Lower leg skin (tissue), 4 donors: ENCODE data around the gene UMODL1. TPM values are rescaled to one million over a fixed set of nuclear protein-coding genes. Genes with fewer than 3 reads are reported as not detected.

ENCODE experiments used
- DNase-seq, 2 donors: peaks; one replicate each; pipeline ENCODE4 v3.0.0-alpha.2; 2019; ENCODE audit warnings: low spot score in 2 of 2
- H3K4me3 ChIP-seq: fragments of 200-600 bp; sonication (generic); 2 replicates; pipeline ENCODE4 v1.5.1; 2017; ENCODE audit warnings: mild to moderate bottlenecking, low read depth; ENCODE audit not compliant: poor library complexity, severe bottlenecking
- CTCF ChIP-seq, 3 donors: fragments of 450-650 bp; IDR thresholded peaks; one replicate each; pipeline ENCODE4 v1.5.1; 2016; ENCODE audit warnings: antibody characterized with exemption in 3 of 3, mild to moderate bottlenecking in 3 of 3, moderate library complexity in 2 of 3
- POLR2A ChIP-seq, 2 donors: fragments of 450-650 bp; IDR thresholded peaks; one replicate each; pipeline ENCODE4 v1.6.1; 2016 to 2017; ENCODE audit warnings: antibody characterized with exemption in 2 of 2, mild to moderate bottlenecking in 1 of 2, moderate library complexity in 1 of 2
- WGBS, 2 donors: methylation state at CpG; one replicate each; pipeline ENCODE4 v1.1.5; 2018; 5-methylcytosine and 5-hydroxymethylcytosine counted together
- intact Hi-C: fragments of 100-400 bp; cut with DNase I; formaldehyde crosslinking; loops from one replicate; pipeline ENCODE4 v1.15.0; 2023; ENCODE audit warnings: low total_unique reads
- total RNA-seq, 4 donors: library from RNA; depleted of rRNA; stranded (reverse); fragments of >200 nt; gene quantifications; one replicate each; pipeline ENCODE4 v1.1.0, GENCODE V29; 2016

UMODL1 gene
- total RNA-seq, 4 donors from 2014 or later = 0.23 TPM; not detected in 3

GRCh38 chr21:42148097-42148496 lies 77.0 kb downstream of the UMODL1 start:
- intact Hi-C loops = no loop called here
- DNase-seq = no peak
- no peak overlapping the region for H3K4me3 ChIP-seq
- 28 to 36% methylated on average over 2 of the region's 2 CpGs for WGBS, 2 donors
- TF ChIP-seq CTCF (IDR thresholded peaks at IDR 0.05) = no peak
- no peak for TF ChIP-seq POLR2A (IDR thresholded peaks at IDR 0.05)

- intact Hi-C loops = no loop called here
- H3K4me3 ChIP-seq = no peak overlapping the region
- no peak for TF ChIP-seq CTCF (IDR thresholded peaks at IDR 0.05)
- no peak for TF ChIP-seq POLR2A (IDR thresholded peaks at IDR 0.05)
- WGBS, 2 donors = 92 to 96% methylated on average over 3 of the region's 3 CpGs
- DNase-seq = no peak
Observed at GRCh38 chr21:42148584-42148983, 77.5 kb downstream of the UMODL1 start.

GRCh38 chr21:42149656-42150473 lies 78.7 kb downstream of the UMODL1 start:
- DNase-seq = peak in 1 of 2 donors; percentile 74
- no peak overlapping the region for H3K4me3 ChIP-seq
- intact Hi-C loops = loop anchor here (5.0 kb wide), 1 partner anchor 102 kb away; no protein-coding TSS in a partner anchor
- 77 to 82% methylated on average over 21 of the region's 21 CpGs for WGBS, 2 donors
- TF ChIP-seq CTCF (IDR thresholded peaks at IDR 0.05) = no peak

- no peak overlapping the region for H3K4me3 ChIP-seq
- TF ChIP-seq POLR2A (IDR thresholded peaks at IDR 0.05) = no peak
- TF ChIP-seq CTCF (IDR thresholded peaks at IDR 0.05) = no peak
- WGBS, 2 donors = 86 to 90% methylated on average over 10 to 13 of the region's 13 CpGs
- DNase-seq = peak in 1 of 2 donors; percentile 69
- intact Hi-C loops = loop anchor here (5.0 kb wide), 1 partner anchor 102 kb away; no protein-coding TSS in a partner anchor
Observed at GRCh38 chr21:42150474-42151085, 79.5 kb downstream of the UMODL1 start.

GRCh38 chr21:42151148-42151947 lies 80.2 kb downstream of the UMODL1 start:
- WGBS, 2 donors = 75 to 85% methylated on average over 10 to 12 of the region's 12 CpGs
- H3K4me3 ChIP-seq = no peak overlapping the region
- intact Hi-C loops = loop anchor here (5.0 kb wide), 1 partner anchor 101 kb away; no protein-coding TSS in a partner anchor
- TF ChIP-seq CTCF (IDR thresholded peaks at IDR 0.05) (no peak), POLR2A (IDR thresholded peaks at IDR 0.05) (no peak)
- DNase-seq = peak in 1 of 2 donors; percentile 77
